ENCODE data around the gene WDR26.
"Not testable (repeated sequence)": the region's sequence is repeated elsewhere in the genome, so short reads cannot be mapped to it uniquely, and the experiment has no call there.

WDR26 gene

DNA sequence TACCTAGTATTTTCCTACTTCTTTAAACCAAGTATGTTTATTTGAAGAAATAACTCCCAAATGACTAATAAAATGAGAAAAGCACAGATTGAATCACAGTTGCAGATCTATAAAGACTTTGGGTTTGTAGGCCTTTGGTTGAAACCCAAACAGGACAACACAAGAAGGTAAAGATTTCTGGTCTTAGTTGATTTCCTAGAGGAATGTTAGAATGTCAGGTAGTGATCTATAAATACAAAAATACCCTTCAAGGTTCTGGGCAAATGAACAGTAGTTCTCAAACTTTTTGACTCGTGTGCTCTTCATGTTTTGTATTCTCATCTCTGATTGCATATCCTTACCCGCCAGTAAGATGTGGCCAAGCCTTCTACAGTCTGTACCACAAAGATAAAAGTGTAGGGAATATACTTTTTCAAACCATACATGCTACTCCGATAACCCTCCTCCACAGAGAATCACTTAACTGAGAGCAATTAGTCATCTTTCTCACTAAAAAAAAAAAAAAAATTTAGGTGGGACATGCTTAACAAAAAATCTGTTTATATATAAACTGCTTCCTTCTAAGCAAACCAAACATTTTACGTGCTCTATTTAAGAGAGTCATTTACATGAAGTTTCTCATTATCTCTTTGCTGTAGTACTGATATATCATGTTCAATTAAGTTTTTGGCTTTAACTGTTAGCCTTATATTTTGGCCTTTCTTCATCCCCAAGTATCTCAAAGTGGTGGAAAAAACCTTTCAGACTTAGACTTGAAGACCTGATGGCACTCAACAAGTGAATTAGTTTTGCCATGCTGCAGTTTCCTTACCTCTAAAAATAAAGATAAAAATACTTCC lies 42.0 kb downstream of the WDR26 start:
- DNase-seq = no peak

DNA sequence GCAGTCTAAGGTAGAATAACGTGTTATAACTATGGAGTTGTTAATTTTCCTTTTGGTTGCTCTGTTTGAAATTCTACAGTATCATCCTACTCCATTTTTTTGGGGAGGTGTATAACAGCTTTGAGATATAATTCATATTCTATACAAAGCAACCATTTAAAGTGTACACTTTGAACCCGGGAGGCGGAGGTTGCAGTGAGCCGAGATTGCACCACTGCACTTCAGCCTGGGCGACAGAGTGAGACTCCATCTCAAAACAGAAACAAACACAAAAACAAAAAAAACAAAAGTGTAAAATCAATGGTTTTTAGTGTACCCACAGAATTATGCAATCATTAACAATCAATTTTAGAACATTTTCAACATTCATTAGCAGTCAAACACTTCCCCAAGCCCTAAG lies 44.1 kb downstream of the WDR26 start:
- DNase-seq = no peak

DNA sequence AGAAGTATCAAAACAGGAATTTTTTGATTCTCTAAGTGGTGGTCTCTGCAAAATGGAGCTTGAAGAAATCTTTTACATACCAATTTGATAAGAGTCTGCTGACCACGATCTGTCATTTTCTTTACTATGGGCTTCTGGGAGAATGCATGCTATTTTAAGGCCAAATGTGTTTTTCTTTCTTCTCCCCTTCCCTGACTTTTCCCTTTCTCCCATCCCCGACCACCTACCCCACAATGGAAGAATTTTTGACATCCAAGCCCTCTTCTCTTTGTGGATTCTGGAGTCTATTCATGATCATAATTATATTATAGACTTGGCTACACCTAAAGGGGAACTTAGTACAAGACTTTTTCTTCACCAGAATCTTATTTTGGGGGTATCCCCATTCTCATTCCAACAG lies 46.7 kb downstream of the WDR26 start:
- DNase-seq = no peak

- no peak for DNase-seq
Observed at GRCh38 chr1:224387302-224387912, 47.2 kb downstream of the WDR26 start.

- no peak for DNase-seq
Observed at GRCh38 chr1:224383218-224383617, 51.4 kb downstream of the WDR26 start.

DNA sequence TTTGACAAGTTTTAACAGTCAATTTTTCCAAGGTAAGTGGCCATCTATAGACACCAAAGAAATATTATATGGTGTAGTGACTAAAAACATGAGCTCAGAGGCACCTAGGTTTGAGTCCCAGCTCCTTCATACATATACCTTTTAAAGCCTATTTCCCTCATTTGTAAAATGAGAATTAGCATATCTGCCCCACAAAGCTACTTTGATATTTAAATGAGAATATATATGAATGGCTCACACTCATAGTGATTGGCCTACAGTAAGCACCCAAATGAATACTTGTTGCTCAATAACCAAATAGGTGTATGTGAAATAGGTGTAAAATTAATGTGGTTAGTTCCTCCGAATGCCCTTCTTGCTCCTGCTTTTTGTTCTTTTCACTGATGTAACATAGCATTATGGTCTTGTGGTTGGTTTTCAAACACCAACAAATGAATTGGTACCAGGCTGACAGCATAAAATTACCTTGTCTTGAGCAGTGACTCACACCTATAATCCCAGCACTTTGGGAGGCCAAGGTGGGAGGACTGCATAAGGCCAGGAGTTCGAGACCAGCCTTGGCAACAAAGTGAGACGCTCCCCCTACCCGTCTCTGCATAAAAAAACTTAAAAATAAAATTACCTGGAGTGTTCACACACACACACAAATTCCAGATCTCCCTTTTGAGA lies 52.6 kb downstream of the WDR26 start:
- DNase-seq = peak; percentile 24

GRCh38 chr1:224380003-224380402 lies 54.6 kb downstream of the WDR26 start:
- DNase-seq = peak; percentile 39

DNA sequence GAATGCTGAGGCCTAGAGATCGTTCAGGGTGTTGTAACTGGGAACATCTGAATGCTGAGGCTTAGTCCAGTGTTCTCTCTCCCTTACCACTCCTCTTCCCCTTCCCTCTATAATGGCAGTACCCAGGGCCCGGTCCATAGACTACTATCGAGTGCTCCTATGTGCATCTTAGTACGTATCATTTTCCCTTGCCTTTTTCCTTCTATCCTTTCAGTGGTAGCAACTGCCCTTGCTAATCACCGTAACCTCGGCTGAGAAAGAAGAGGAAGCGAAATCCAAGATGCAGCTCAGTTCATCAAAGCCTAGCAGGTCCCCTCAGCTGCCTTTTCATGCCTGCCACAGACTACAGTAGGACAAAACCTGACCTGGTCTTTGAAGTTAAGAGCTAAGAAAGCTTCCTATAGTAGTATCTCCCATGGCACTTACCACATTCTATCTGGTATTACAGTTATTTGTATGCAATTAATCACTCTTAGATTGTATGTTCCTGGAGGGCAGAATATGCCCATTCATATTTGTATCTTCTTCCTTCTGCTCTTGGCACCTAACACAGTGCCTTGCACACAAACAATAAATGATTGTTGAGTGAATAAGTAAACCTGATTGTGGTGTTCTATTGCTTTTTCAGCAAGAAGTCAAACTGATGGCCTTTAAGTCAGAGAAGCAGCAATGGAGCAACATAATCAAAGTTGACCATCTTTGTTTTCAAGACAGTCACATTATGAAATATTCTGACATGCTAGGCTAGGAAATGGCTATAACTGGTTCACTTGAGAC lies 55.6 kb downstream of the WDR26 start:
- DNase-seq = no peak

DNA sequence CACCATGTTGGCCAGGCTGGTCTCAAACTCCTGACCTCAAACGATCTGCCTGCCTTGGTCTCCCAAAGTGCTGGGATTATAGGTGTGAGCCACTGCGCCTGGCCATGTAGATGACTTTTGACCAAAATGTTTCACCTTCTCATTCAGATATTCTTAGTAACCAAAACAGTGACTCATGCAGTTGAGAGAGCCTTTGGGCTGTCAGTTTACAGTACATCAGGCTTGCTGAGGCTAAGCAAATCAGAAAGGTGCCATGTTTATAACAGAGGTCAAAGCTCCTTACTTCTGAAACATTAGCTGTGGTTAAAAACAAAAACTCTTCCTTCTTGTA lies 57.0 kb downstream of the WDR26 start:
- peak; percentile 42 for DNase-seq

DNA sequence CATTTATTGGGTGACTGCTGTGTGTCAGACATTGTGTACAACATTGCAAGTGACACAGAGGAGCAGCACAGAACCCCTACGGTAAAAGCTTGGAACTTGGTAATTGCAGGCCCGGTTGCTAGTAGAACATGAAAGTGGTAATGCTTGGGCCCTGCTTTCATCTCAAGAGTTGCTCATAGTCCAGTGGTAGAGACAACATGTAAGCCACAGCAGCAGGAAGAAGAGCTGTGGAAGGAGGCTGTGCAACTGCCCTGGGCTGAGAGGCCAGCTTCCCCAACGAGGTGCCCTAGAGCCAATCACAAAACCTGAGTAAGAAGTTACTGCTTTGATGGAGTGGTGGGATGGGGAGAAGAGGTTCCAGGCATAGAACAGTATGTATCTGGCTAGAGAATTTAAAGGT lies 59.5 kb downstream of the WDR26 start:
- no peak for DNase-seq

DNA sequence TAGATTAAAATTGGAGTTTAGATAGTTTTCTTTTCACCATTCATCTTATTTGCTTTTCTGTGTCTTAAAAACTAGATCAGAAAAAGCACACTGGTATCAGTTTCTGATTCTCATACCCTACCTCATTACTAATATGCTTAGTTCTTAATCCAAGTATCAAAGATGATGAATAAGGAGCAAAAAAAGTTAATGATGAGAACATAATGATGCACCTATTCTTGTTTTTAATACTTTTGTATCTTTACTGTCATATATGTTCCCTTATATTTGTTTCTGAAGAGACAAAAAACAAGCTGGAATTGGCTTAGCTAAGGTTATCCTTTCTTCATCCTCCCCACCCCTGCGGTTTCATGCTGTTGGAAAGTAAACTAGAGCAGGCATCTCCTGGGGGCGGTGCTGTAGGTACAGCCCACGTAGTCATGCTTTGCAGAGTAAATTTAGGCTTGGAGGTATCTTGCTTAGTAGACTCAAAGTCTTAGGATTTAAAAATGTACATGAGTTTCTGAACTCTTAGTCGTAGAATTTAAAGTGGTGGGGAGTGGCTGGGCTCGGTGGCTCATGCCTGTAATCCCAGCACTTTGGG lies 61.5 kb downstream of the WDR26 start:
- peak; percentile 41 for DNase-seq

DNA sequence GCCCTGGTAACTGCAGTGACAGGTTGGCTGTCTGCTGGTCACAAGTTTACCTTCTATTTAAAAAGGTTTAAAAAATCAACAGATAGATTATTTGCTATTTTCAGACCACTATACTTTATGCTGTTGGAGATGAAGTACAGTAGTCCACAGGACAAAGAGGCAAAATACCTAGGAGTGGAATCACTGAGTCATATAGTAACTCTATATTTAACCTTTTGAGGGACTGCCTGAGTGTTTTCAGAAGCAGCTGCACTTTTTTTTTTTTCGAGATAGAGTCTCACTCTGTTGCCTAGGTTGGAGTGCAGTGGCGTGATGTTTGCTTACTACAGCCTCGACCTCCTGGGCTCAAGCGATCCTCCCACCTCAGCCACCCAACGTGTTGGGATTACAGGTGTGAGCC lies 66.2 kb downstream of the WDR26 start:
- DNase-seq = no peak

- DNase-seq = no peak
Observed at GRCh38 chr1:224359207-224359606, 75.4 kb downstream of the WDR26 start.

- no peak for DNase-seq
Observed at GRCh38 chr1:224358237-224358636, 76.4 kb downstream of the WDR26 start.

- DNase-seq = no peak
Observed at GRCh38 chr1:224357626-224358124, 76.9 kb downstream of the WDR26 start.

DNA sequence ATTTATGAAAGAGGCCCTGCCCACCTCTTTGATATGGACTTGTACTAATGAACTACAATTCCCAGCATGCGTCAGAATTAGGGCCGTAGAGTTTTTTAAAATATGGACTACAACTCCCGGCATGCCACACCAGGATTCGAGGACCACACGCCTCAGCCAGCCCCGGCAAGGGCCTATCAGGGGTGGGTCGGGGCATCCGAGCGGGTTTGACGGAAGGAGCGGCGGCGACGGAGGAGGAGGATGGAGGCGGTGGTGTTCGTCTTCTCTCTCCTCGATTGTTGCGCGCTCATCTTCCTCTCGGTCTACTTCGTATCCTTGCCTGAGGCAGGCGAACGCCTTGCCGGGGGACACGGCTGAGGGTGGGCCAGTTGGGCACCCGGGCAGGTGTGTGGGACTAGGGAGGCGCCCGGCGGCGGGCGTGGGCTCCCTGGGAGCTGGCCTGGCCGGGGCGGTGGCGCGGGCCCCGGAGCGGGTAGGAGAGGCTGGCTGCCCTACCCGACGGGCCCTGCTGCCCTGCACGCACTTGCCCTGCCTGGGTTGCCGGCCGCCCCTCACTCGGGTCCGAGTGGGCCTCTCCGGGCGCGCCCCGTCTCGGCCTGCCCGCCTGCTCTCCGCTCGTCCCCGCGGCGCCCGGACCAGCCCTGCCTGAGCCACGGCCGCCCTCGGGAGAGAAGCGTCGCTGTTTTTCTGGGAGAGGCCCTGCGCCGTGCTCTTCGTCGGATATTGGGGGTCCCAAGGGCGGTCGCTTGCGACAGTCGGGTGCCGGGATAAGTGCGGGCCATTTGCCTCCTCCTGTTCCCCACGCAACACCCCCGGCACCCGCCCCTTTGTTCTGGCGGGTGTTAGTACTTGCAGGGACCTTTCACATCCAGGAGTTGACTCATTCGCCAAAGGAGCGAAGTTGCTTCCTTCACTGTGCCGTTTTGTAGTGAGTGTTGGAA lies 77.6 kb downstream of the WDR26 start, which contains the start of gene CNIH4:
Gene CNIH4 (plus strand): TSS at position 195 of the 941 bp plus-strand sequence. CDS start 46 bp downstream, at position 241.
- peak; percentile 93 for DNase-seq

DNA sequence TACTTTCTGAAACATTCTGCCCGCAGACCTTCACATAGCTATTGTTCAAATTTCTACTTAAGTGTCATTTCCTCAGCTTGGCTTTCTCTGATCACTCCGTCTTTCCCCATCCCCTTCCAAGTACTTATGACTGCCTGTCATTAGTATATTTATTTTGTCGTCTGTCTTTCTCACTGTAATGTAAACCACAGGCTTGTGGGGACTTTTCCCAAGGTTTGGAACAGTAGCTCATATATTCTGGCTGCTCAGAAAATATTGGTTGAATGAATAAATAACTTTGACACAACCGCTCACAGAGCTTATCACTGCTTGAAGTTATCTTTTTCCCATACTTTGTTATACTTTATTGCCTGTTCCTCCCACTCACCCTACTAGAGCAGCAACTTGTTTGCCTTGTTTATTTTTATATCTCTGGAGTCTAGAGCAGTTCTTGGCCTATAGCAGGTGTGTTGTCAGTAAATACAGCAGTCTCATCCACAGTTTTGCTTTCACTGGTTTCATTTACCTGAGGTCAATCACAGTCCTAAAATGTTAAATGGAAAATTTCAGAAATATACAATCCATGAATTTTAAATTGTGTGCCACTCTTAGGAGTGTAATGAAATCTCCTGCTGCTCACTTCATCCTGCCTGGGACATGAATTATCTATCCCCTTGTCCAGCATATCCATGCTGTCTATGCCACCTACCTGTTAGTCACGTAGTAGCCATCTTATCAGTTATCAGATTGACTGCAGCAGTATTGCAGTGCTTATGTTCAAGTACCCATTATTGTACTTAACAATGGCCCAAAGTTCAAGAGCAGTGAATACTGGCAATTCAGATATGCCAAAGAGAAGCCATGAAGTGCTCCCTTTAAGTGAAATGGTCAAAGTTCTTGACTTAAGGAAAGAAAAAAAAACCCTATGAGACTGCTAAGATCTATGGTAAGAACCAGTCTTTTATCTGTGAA lies 80.3 kb downstream of the WDR26 start:
- no peak for DNase-seq

- DNase-seq = not testable (repeated sequence)
Observed at GRCh38 chr1:224352436-224353085, 82.0 kb downstream of the WDR26 start.

GRCh38 chr1:224349716-224350115 lies 84.9 kb downstream of the WDR26 start:
- DNase-seq = not testable (repeated sequence)

DNA sequence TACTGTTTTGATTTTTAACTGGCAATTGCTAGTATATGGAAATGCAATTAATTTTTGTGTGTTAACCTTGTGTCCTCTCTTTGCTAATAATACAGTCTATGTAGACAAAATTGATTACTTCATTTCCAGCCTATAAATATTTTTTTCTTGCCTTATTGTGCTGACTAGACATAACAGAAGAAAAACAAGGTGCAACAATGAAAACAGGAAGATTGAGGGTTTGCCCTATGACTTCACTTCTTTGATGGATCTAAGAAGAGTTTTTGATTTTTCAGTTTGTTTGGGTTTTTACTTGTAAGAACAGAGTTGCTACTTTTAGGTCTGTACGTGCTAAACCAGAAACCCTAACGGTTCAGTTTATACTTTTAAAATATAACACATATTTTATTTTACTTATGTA lies 86.5 kb downstream of the WDR26 start:
- no peak for DNase-seq
